Myometrial cell (primary cell): ENCODE measurements around the gene TMEM35A. TPM values are rescaled to one million over a fixed set of nuclear protein-coding genes. Genes with fewer than 3 reads are reported as not detected.

Experiments used
- total RNA-seq: library from RNA; depleted of rRNA; stranded (reverse); fragments of >200 nt; gene quantifications from 2 replicates; pipeline ENCODE4 v1.2.3, GENCODE V29; 2015

TMEM35A gene, protein sequence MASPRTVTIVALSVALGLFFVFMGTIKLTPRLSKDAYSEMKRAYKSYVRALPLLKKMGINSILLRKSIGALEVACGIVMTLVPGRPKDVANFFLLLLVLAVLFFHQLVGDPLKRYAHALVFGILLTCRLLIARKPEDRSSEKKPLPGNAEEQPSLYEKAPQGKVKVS
- total RNA-seq, result 1.2 and 2.7 TPM in 2 replicates

GRCh38 chrX:101078716-101079598, at the start of gene TMEM35A:
Gene TMEM35A (plus strand): TSS chrX:101078879. CDS start chrX:101079003, 124 bp downstream.

DNA sequence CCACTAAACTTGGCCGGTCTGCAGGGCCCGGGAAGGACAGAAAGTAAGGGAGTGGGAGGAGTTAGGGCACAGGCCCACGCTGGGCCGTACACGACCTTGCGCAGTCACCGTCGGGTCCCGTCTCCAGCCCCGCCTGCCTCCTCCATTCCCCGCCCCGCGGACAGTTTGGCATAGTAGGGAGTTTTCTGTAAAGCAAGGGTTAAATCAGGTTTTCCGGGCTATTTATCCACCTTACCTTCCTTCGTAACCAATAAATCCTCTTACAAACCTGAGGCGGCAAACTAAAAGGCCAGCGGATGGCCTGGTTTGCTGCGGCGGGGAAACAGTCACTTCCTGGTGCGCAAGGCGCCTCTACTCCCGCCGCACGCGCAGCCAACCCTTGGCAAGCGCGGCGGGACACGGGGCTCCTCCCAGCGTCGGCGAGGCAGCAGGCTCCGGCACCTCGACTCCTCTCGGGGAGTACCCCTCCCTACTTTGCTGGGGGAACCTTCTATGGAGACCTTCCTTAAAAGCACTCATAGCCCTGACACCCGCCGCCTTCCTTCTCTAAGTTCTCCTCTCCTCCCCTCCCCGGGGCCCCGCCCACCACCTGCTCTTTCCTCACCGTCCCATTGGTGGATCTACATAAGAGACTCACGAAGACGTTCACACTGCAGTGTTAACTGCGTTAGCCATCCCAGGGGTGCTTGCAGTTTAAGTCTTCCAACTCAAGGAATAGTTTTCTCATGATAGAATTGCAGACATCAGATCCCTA, 27.0 kb upstream of the TMEM35A start, which contains the start of gene TRMT2B:
Gene TRMT2B (minus strand): TSS at position 563 of the 754 bp plus-strand sequence. CDS start 9,822 bp downstream, outside the sequence.

DNA sequence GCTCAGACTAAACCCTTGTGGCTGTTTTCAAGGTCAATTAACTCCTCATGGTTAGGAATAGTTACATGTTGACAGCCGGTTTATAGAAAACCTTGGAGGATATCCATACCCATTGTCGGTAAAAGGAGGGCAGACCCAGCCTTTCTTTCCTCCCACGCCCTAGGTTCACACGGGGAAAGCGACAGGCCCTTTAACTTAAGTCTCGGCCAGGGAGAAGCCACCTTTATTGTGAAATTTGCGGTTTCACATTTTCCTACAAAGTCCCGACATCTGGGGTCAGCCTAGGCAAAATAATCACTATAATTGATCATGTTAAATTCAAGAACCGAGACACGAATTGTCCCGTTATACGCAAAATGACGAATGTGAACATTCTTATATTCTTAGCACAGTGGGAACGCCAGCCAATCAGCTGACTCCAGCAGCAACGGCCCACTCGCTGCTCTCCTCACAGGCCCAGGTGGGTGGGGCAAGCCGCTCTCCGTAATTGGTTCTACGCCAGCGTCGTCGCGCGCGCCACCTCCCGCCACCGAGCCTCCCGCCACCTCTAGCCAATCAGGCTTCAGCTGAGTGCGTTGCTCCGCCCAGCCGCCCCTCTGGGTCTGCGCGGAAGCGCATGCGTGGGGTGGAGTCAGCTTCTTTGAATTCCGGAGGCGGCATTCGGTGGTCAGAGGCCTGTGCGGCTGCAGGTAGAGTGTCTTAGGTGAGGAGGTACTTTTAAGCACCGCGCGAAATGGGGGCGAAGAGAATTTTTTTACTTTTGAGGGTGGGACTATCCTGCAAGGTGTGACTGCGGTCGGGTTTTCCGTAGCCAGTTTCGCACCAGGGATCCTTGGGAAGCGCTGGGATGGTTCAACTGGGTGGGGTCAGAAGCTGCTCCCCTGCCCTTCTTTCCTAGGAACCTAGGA, 19.1 kb downstream of the TMEM35A start, which contains the start of gene CENPI:
Gene CENPI (plus strand): TSS at position 659 of the 908 bp plus-strand sequence. CDS start 2,867 bp downstream, outside the sequence.

Other genes with a start within 250 kb of the TMEM35A start
- gene NOX1, start 204.5 kb upstream of the TMEM35A start, total RNA-seq, result not detected in 2 replicates
- not detected in 2 replicates for gene XKRX, start 150.0 kb upstream of the TMEM35A start, total RNA-seq
- gene ARL13A, start 109.2 kb upstream of the TMEM35A start, total RNA-seq, result not detected in 2 replicates
- gene TRMT2B, start 26.8 kb upstream of the TMEM35A start, total RNA-seq, result 12.1 and 13.0 TPM in 2 replicates
- 18.4 and 28.8 TPM in 2 replicates for gene CENPI, start 19.3 kb downstream of the TMEM35A start, total RNA-seq
- gene DRP2, start 140.9 kb downstream of the TMEM35A start, total RNA-seq, result 2.3 TPM in 2 replicates
- 0.29 and 0.53 TPM in 2 replicates for gene TAF7L, start 212.5 kb downstream of the TMEM35A start, total RNA-seq